Nephron progenitor cell (in vitro differentiated cells): ENCODE data around the gene ADARB2.

ENCODE experiments used
- DNase-seq: peaks from one replicate; pipeline ENCODE4 v3.0.0; 2021
- H3K27ac Mint-ChIP-seq: 2 replicates; pipeline ENCODE4 v1.8.0; 2021; ENCODE audit warnings: mild to moderate bottlenecking, moderate library complexity, mixed read lengths
- H3K27me3 Mint-ChIP-seq: 2 replicates; pipeline ENCODE4 v1.8.0; 2021; ENCODE audit warnings: mild to moderate bottlenecking, low read depth, mixed read lengths; ENCODE audit not compliant: poor library complexity
- H3K36me3 Mint-ChIP-seq: 2 replicates; pipeline ENCODE4 v1.8.0; 2021; ENCODE audit warnings: low read depth, mixed read lengths
- H3K4me1 Mint-ChIP-seq: 2 replicates; pipeline ENCODE4 v1.8.0; 2021; ENCODE audit warnings: mixed read lengths
- H3K4me3 Mint-ChIP-seq: 2 replicates; pipeline ENCODE4 v1.8.0; 2021; ENCODE audit warnings: mild to moderate bottlenecking, moderate library complexity, mixed read lengths
- H3K9me3 Mint-ChIP-seq: 2 replicates; pipeline ENCODE4 v1.8.0; 2021; ENCODE audit warnings: mild to moderate bottlenecking, moderate library complexity, mixed read lengths
- TF ChIP-seq, protein P1 (sequence below): fragments of 200-600 bp; sonication (generic); IDR thresholded peaks from 2 replicates; pipeline ENCODE4 v1.5.0; 2021; ENCODE audit warnings: antibody characterized with exemption

Gene ADARB2

DNA sequence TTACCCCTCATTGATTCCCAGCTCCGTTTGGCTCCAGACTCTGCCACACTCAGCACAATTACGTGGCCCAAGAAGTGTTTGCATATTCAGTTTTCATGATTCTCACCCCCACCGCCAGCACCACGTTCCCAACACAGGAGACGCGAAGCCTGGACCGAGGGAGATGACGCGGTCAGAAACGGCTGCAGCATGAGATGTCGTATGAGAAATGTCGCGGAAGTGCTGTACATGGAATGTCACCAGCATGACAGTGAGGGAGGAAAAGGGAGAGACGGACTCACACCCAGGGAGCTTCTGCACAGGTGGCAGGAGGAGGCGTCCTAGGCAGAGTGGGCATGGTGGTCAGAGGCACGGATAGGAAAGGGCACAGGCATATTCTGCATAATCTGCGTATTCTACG lies 492.8 kb downstream of the ADARB2 start:
- H3K36me3 Mint-ChIP-seq: no peaks in the 10 kb centered on the region
- peak overlapping the region; percentile 19 for H3K4me3 Mint-ChIP-seq
- TF ChIP-seq, protein P1, sequence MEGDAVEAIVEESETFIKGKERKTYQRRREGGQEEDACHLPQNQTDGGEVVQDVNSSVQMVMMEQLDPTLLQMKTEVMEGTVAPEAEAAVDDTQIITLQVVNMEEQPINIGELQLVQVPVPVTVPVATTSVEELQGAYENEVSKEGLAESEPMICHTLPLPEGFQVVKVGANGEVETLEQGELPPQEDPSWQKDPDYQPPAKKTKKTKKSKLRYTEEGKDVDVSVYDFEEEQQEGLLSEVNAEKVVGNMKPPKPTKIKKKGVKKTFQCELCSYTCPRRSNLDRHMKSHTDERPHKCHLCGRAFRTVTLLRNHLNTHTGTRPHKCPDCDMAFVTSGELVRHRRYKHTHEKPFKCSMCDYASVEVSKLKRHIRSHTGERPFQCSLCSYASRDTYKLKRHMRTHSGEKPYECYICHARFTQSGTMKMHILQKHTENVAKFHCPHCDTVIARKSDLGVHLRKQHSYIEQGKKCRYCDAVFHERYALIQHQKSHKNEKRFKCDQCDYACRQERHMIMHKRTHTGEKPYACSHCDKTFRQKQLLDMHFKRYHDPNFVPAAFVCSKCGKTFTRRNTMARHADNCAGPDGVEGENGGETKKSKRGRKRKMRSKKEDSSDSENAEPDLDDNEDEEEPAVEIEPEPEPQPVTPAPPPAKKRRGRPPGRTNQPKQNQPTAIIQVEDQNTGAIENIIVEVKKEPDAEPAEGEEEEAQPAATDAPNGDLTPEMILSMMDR: no peak

DNA sequence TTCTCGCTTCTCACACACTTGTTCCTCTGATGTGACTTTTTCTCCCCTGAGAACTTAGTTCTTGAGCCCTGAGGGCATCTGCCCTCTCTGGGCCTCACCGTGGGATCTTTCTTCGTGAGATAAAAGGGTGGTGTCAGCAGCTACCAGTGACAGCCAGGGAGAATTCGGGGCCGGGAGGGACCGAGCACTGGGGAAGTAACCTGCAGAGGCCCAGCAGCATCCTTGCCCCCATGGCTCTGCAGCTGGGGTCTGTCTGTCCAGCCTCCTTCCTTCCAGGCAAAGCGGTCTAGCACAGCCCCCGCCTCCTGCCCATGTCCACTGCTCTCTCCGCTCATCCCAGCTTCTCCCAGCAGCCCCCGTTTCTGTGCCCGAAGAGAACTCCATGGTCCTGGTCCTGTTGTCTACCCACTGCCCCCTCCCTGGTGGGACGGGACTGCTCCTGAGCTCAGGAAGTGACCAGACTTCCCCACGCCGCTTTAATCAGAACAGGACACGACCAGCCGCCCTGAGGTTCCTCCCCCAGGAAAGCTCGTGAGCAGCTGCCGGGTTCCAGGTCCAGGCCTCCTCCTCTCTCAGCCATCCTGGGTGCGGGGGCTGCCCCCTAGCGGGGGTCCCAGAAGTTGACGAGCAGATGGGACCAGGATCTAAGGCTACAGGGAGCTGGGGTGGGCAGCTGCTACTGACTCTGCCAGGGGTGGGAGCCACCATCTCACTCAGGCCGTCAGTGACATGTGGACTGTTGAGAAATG lies 493.7 kb downstream of the ADARB2 start:
- H3K36me3 Mint-ChIP-seq: no peaks in the 10 kb centered on the region
- peak overlapping the region; percentile 94 for H3K27ac Mint-ChIP-seq
- H3K9me3 Mint-ChIP-seq: peaks cover 16% of the 10 kb centered on the region
- TF ChIP-seq, protein P1: peak; percentile 13
- H3K4me3 Mint-ChIP-seq: peak overlapping the region; percentile 25
- peaks cover 16% of the 10 kb centered on the region for H3K27me3 Mint-ChIP-seq
- H3K4me1 Mint-ChIP-seq: peaks cover 57% of the 10 kb centered on the region
- peak; percentile 28 for DNase-seq

More for the DNA sequence above, 492.8 kb downstream of the ADARB2 start:
- peaks cover 16% of the 10 kb centered on the region for H3K27me3 Mint-ChIP-seq
- peaks cover 16% of the 10 kb centered on the region for H3K9me3 Mint-ChIP-seq
- peaks cover 62% of the 10 kb centered on the region for H3K4me1 Mint-ChIP-seq
- no peak overlapping the region for H3K27ac Mint-ChIP-seq
- no peak for DNase-seq

DNA sequence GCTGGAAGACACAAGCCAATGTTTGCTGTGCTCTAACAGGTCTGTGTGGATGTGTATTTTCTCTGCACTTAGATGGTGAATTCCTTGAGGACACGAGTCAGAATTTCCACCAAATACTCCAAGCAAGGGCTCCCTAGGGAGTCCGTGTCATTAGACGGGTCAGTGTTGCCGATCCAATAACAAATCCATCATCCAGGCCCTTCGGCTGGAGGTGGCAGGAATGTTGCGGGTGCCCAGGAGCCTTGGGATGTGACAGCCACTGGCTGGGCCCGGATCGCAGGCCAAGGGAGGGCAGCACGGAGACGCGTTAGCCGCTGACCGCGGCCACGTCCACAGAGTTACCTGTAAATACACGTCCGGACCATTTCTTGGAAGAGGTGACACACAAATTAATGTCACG lies 494.4 kb downstream of the ADARB2 start:
- H3K27ac Mint-ChIP-seq: peak overlapping the region; percentile 94
- H3K4me3 Mint-ChIP-seq: peak overlapping the region; percentile 22
- peak; percentile 52 for DNase-seq
- TF ChIP-seq, protein P1: no peak
- peaks cover 16% of the 10 kb centered on the region for H3K9me3 Mint-ChIP-seq
- no peaks in the 10 kb centered on the region for H3K36me3 Mint-ChIP-seq
- peaks cover 16% of the 10 kb centered on the region for H3K27me3 Mint-ChIP-seq
- peaks cover 53% of the 10 kb centered on the region for H3K4me1 Mint-ChIP-seq

DNA sequence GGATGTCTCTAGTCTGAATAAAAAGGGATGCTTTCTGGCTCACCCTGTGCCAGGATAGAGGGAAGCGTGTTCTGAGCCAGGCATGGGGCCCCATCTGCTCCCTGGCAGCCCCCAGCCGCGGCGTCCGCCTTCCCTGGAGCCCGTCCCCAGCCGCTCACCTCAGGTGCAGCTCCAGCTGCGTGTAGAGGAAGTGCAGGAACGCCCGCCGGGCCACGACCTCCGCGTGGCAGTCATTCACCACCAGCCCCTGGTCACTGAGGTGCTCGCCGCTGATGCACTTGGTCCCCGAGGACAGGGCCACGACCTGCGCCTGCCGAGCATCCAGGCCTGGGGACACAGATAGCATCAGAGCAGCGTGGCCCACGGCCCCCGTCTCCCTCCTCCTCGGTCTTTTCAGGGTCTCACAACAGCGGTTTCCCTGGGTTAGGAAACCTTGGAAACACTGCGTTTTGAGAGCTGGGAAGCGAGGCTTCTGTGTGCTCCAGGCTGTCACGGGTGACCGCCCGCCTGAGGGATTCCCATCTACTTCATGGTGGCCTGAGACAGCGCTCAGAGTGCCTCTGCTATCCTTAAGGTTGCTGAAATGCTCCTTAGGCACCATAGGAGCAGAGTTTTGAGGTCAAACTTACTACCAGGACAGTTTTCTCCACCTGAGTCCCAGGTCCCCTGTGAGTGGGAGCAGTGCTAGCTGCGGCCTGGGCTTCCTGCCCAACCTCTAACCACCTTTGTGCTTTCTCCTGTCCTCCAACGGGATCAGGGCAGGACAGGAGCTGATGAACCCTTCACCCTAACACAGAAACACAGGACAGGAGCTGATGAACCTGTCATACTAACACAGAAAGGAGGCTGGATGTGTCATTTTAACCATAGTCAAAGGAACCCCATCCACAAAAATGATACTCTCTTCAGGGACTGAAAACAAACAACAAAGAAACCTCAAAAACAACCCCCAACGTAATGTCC lies 495.1 kb downstream of the ADARB2 start:
- Mint-ChIP-seq H3K27ac (peak overlapping the region; percentile 94), H3K27me3 (peaks cover 13% of the 10 kb centered on the region), H3K4me3 (peak overlapping the region; percentile 22), H3K4me1 (peaks cover 46% of the 10 kb centered on the region), H3K9me3 (peaks cover 16% of the 10 kb centered on the region), H3K36me3 (no peaks in the 10 kb centered on the region)
- peak; percentile 54 for DNase-seq
- TF ChIP-seq, protein P1: no peak

DNA sequence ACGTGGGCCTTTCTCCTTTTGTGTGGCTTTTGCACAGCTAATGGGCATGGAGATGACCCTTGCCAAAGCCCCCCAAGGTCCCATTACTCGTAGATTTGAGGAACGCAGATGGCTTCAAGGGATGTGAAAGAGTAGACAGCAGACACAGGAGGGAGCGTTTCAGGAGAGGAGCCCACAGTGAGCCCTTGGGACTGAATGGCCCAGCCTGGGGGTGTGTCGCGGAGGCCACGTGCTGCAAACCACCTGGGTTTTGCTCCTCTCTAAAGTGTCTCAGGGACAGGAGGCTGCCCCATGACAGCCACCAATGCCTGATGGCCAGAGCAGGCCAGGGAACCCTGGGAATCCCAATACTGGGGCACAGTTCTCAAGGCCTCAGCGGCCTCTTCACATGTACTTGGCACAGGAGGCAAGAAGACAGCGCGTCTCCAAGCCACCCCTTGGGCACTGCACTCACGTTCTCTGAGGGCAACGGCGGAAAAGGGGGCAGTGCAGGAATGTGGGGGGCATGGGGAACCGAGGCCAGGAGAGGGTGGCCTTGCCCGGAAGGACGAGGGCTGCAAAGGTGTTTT lies 495.9 kb downstream of the ADARB2 start:
- no peaks in the 10 kb centered on the region for H3K36me3 Mint-ChIP-seq
- DNase-seq: no peak
- H3K4me1 Mint-ChIP-seq: peaks cover 45% of the 10 kb centered on the region
- H3K4me3 Mint-ChIP-seq: no peak overlapping the region
- peaks cover 12% of the 10 kb centered on the region for H3K27me3 Mint-ChIP-seq
- peak overlapping the region; percentile 83 for H3K27ac Mint-ChIP-seq
- H3K9me3 Mint-ChIP-seq: peaks cover 12% of the 10 kb centered on the region
- TF ChIP-seq, protein P1: no peak
